Measurements from ENCODE around the gene TRIM63. TPM values are rescaled to one million over a fixed set of nuclear protein-coding genes. Genes with fewer than 3 reads are reported as not detected.

Gene TRIM63
- total and polyA plus RNA-seq, 2 donors (not counting 3 experiments of a cell fraction or from before 2014, with no cell fraction given): not detected

GRCh38 chr1:26025060-26025459, 42.4 kb downstream of the TRIM63 start:
- H3K9me1 ChIP-seq (replicated peaks; ENCODE audit: control insufficient read depth, extremely low read depth, insufficient read depth, low read length): no peaks in the 10 kb centered on the region
- TF ChIP-seq FOS (IDR thresholded peaks at IDR 0.05; ENCODE audit: borderline replicate concordance, insufficient read depth, low read length) (no peak), POLR2AphosphoS5 (IDR thresholded peaks at IDR 0.05; ENCODE audit: insufficient read depth, low read depth, low read length) (no peak), CTCF (IDR thresholded peaks at IDR 0.05; ENCODE audit: extremely low read depth in 1 of 2, insufficient read depth in 1 of 2, low read depth in 1 of 2, low read length in 2 of 2) (no peak), JUN (IDR thresholded peaks at IDR 0.05; ENCODE audit: borderline replicate concordance, insufficient read depth, insufficient read length, low read depth) (no peak), EZH2 (IDR thresholded peaks at IDR 0.05; ENCODE audit: borderline replicate concordance, low read depth, low read length, severe bottlenecking) (no peak), MAX (IDR thresholded peaks at IDR 0.05; ENCODE audit: insufficient read depth, insufficient read length) (no peak), GATA2 (IDR thresholded peaks at IDR 0.05; ENCODE audit: insufficient read depth, insufficient read length, low read depth, low read length) (no peak), POLR2A (IDR thresholded peaks at IDR 0.05; ENCODE audit: low read depth, low read length) (no peak), MYC (IDR thresholded peaks at IDR 0.05; ENCODE audit: low read depth, low read length) (no peak)
- no peak overlapping the region for H3K27ac ChIP-seq (ENCODE audit: insufficient read depth, low read depth, low read length)
- no peak overlapping the region for H3K4me3 ChIP-seq (replicated peaks in 1 of 3; ENCODE audit: insufficient read depth in 1 of 3, low read depth in 1 of 3, low read length in 3 of 3)
- no peak for FAIRE-seq
- intact Hi-C loops (cut with micrococcal nuclease): no loop called here
- POLR2A ChIA-PET: no interaction called here
- H3K4me2 ChIP-seq (ENCODE audit: insufficient read depth, low read length): no peak overlapping the region
- CTCF ChIA-PET: interaction anchor here (1.2 kb wide), 1 partner anchor 130 kb away, joined by 4 read pairs; no protein-coding TSS in a partner anchor
- dilution Hi-C loops (cut with MboI; ENCODE audit: extremely low pct_ligation_motif_present, low sequenced_read_pairs): no loop called here
- no peaks in the 10 kb centered on the region for H4K20me1 ChIP-seq (replicated peaks; ENCODE audit: control insufficient read depth, extremely low read depth, insufficient read depth, low read length)
- H3K36me3 ChIP-seq (ENCODE audit: control insufficient read depth in 2 of 2, extremely low read depth in 1 of 2, insufficient read depth in 2 of 2, low read length in 2 of 2): no peaks in the 10 kb centered on the region
- no peak overlapping the region for H2AFZ ChIP-seq (ENCODE audit: low read depth, low read length)
- BruUV-seq (replicated peaks): no TSS peak
- H3K4me1 ChIP-seq (ENCODE audit: control insufficient read depth, extremely low read depth, insufficient read depth, low read length): no peaks in the 10 kb centered on the region
- peaks cover 2 to 4% of the 10 kb centered on the region in 2 experiments for H3K27me3 ChIP-seq (ENCODE audit: control insufficient read depth in 2 of 2, insufficient read depth in 2 of 2, low read length in 2 of 2)
- H3K9ac ChIP-seq (replicated peaks; ENCODE audit: extremely low read depth, insufficient read depth, low read length): no peak overlapping the region
- no peak for DNase-seq (ENCODE audit: low read depth, low spot score)
- H3K79me2 ChIP-seq (ENCODE audit: control insufficient read depth, insufficient read depth, low read length): no peaks in the 10 kb centered on the region
- H3K9me3 ChIP-seq (replicated peaks; ENCODE audit: control insufficient read depth, insufficient read depth, low read length): no peaks in the 10 kb centered on the region
